Activated CD4-positive, alpha-beta T cell treated with anti-CD3 and anti-CD28 coated beads for 1 hour (primary cell): ENCODE measurements around the gene GYS2.

Source experiments
- DNase-seq: peaks from one replicate; pipeline ENCODE4 v3.0.0-alpha.2; 2020

The GYS2 gene

GRCh38 chr12:21551841-21552465 lies 52.7 kb downstream of the GYS2 start:
- no peak for DNase-seq

GRCh38 chr12:21547437-21547836 lies 57.2 kb downstream of the GYS2 start:
- DNase-seq: no peak

- DNase-seq: no peak
Measured at GRCh38 chr12:21546716-21547115, 57.9 kb downstream of the GYS2 start.

- no peak for DNase-seq
Measured at GRCh38 chr12:21545557-21545956, 59.1 kb downstream of the GYS2 start.

- DNase-seq: no peak
Measured at GRCh38 chr12:21543151-21543550, 61.5 kb downstream of the GYS2 start.

- DNase-seq: no peak
Measured at GRCh38 chr12:21542403-21542802, 62.2 kb downstream of the GYS2 start.

GRCh38 chr12:21541773-21542172 lies 62.9 kb downstream of the GYS2 start:
- DNase-seq: no peak

- no peak for DNase-seq
Measured at GRCh38 chr12:21539797-21540196, 64.8 kb downstream of the GYS2 start.

GRCh38 chr12:21538061-21538653 lies 66.5 kb downstream of the GYS2 start:
- DNase-seq: no peak

GRCh38 chr12:21529456-21529855 lies 75.2 kb downstream of the GYS2 start:
- DNase-seq: no peak

- DNase-seq: no peak
Measured at GRCh38 chr12:21528953-21529352, 75.7 kb downstream of the GYS2 start.

GRCh38 chr12:21527451-21528180 lies 77.0 kb downstream of the GYS2 start:
- peak; percentile 43 for DNase-seq

- no peak for DNase-seq
Measured at GRCh38 chr12:21526721-21527345, 77.8 kb downstream of the GYS2 start.

GRCh38 chr12:21526053-21526452 lies 78.6 kb downstream of the GYS2 start, which contains the start of gene SPX:
Gene SPX, plus strand, starts transcription at chr12:21526296. Its CDS starts 177 bp downstream, at chr12:21526473.
- DNase-seq: no peak

- DNase-seq: no peak
Measured at GRCh38 chr12:21523148-21523547, 81.5 kb downstream of the GYS2 start.

- no peak for DNase-seq
Measured at GRCh38 chr12:21521541-21521940, 83.1 kb downstream of the GYS2 start.

GRCh38 chr12:21518451-21518850 lies 86.2 kb downstream of the GYS2 start:
- DNase-seq: no peak

- DNase-seq: no peak
Measured at GRCh38 chr12:21516281-21516680, 88.4 kb downstream of the GYS2 start.

GRCh38 chr12:21509768-21510167 lies 94.9 kb downstream of the GYS2 start:
- DNase-seq: no peak

- no peak for DNase-seq
Measured at GRCh38 chr12:21507849-21508248, 96.8 kb downstream of the GYS2 start.

GRCh38 chr12:21505888-21506287 lies 98.8 kb downstream of the GYS2 start:
- no peak for DNase-seq

- no peak for DNase-seq
Measured at GRCh38 chr12:21502872-21503271, 101.8 kb downstream of the GYS2 start.

GRCh38 chr12:21502164-21502496 lies 102.5 kb downstream of the GYS2 start:
- DNase-seq: no peak
